Astrocyte (in vitro differentiated cells and primary cell): ENCODE data around the gene CASKIN2. TPM values are rescaled to one million over a fixed set of nuclear protein-coding genes. Genes with fewer than 3 reads are reported as not detected.

ENCODE experiments used
- DNase-seq: peaks from one replicate; pipeline ENCODE4 v3.0.0-alpha.2; 2010; ENCODE audit warnings: low read depth
- FAIRE-seq: peaks from 2 replicates; lab custom pipeline; 2011; peaks lifted over from hg19 to GRCh38; lab: Jason Lieb, UNC
- H2AFZ ChIP-seq: 2 replicates; pipeline ENCODE4 v1.6.0; 2012; ENCODE audit warnings: low read depth, low read length, inconsistent platforms
- H3K27ac ChIP-seq: 2 replicates; pipeline ENCODE4 v1.5.1; 2011; ENCODE audit warnings: low read depth, low read length, inconsistent platforms
- H3K27me3 ChIP-seq: 2 replicates; pipeline ENCODE4 v1.6.0; 2011; ENCODE audit warnings: low read length, inconsistent platforms; ENCODE audit not compliant: insufficient read depth
- H3K36me3 ChIP-seq: 2 replicates; pipeline ENCODE4 v1.5.1; 2011; ENCODE audit warnings: low read length, inconsistent platforms; ENCODE audit not compliant: insufficient read depth
- H3K4me1 ChIP-seq: 2 replicates; pipeline ENCODE4 v1.5.1; 2011; ENCODE audit warnings: low read length, inconsistent platforms; ENCODE audit not compliant: insufficient read depth
- H3K4me2 ChIP-seq: 2 replicates; pipeline ENCODE4 v1.6.0; 2012; ENCODE audit warnings: low read length, inconsistent platforms
- H3K4me3 ChIP-seq: 2 replicates; pipeline ENCODE4 v1.5.1; 2011; ENCODE audit warnings: low read depth, mild to moderate bottlenecking, low read length, inconsistent platforms; ENCODE audit not compliant: insufficient read depth
- H3K79me2 ChIP-seq: 2 replicates; pipeline ENCODE4 v1.6.0; 2012; ENCODE audit warnings: mild to moderate bottlenecking, low read length, inconsistent platforms; ENCODE audit not compliant: insufficient read depth
- H3K9ac ChIP-seq: 2 replicates; pipeline ENCODE4 v1.6.0; 2012; ENCODE audit warnings: mild to moderate bottlenecking, low read length, inconsistent platforms
- H3K9me3 ChIP-seq: 2 replicates; pipeline ENCODE4 v1.5.1; 2012; ENCODE audit warnings: low read depth, mild to moderate bottlenecking, low read length, inconsistent platforms; ENCODE audit not compliant: insufficient read depth
- H4K20me1 ChIP-seq: 2 replicates; pipeline ENCODE4 v1.6.0; 2012; ENCODE audit warnings: low read length, inconsistent platforms; ENCODE audit not compliant: insufficient read depth
- H3K27ac Mint-ChIP-seq: one replicate; pipeline ENCODE4 v1.8.0; 2021; ENCODE audit warnings: mild to moderate bottlenecking, mixed read lengths; ENCODE audit not compliant: unreplicated experiment
- H3K27me3 Mint-ChIP-seq: one replicate; pipeline ENCODE4 v1.8.0; 2021; ENCODE audit warnings: low read depth, mixed read lengths; ENCODE audit not compliant: unreplicated experiment
- H3K36me3 Mint-ChIP-seq: one replicate; pipeline ENCODE4 v1.8.0; 2021; ENCODE audit warnings: low read depth, mixed read lengths; ENCODE audit not compliant: unreplicated experiment
- H3K4me1 Mint-ChIP-seq: one replicate; pipeline ENCODE4 v1.8.0; 2021; ENCODE audit warnings: low read depth, mixed read lengths; ENCODE audit not compliant: unreplicated experiment
- H3K4me3 Mint-ChIP-seq: one replicate; pipeline ENCODE4 v1.8.0; 2021; ENCODE audit warnings: mild to moderate bottlenecking, moderate library complexity, mixed read lengths; ENCODE audit not compliant: unreplicated experiment
- H3K9me3 Mint-ChIP-seq: one replicate; pipeline ENCODE4 v1.8.0; 2021; ENCODE audit warnings: mild to moderate bottlenecking, mixed read lengths; ENCODE audit not compliant: unreplicated experiment
- CTCF ChIP-seq: IDR thresholded peaks from 2 replicates; pipeline ENCODE4 v1.5.1; 2011; ENCODE audit warnings: low read depth, mild to moderate bottlenecking, inconsistent platforms, low read length, moderate library complexity; ENCODE audit not compliant: insufficient read depth
- EZH2 ChIP-seq: IDR thresholded peaks from 2 replicates; pipeline ENCODE4 v1.6.1; 2012; ENCODE audit warnings: mild to moderate bottlenecking, low read length, inconsistent platforms; ENCODE audit not compliant: insufficient read depth
- total RNA-seq: library from RNA; stranded (reverse); gene quantifications from 2 replicates; pipeline ENCODE4 v1.2.1, GENCODE V29; 2021

CASKIN2 gene
- total RNA-seq, 1 donor from 2014 or later: 22.8 TPM

DNA sequence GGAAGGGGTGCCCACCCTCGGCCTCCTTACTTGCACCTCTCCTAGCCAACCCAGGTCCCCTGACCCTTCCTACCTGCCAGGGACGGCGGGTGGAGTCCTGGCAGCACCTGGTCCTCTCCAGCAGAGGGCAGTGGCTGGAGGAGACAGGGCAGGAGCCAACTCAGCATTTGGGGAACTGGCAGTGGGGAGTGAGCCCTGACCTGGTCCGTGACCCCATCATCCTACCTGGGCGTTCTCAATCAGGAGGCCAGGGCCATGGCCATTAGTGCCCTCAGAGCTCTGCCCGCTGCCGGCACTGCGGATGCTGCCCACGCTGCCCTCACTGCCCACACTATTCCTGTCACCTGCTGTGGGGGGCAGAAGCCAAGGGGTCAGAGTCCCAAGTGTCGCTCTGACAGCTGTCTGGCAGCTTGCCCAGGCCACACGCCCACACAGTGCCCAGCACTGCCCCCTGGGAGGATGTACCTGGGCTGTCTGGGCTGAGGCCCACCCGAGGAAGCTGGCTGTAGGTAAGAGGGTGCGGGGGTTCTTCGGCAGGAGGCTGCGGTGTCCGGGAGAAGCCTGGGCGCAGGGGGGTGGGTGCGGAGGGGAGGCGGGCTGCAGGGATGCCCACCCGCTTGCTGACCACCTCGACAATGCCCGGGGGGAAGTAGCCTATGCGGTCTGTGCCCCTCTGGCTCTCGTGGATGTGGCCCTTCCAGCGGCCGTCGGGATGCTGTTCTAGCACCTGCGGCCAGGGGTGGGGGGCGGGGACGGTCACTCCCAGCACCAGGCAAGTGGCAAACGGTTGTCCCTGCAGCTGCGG is 10.8 kb downstream of the CASKIN2 start:
- Histone ChIP-seq H3K36me3 (no peaks in the 10 kb centered on the region), H3K4me1 (peaks cover 5% of the 10 kb centered on the region), H3K27me3 (no peaks in the 10 kb centered on the region), H4K20me1 (peaks cover 18% of the 10 kb centered on the region), H3K9ac (no peak overlapping the region), H3K4me3 (no peak overlapping the region), H2AFZ (no peak overlapping the region), H3K79me2 (peaks cover 12% of the 10 kb centered on the region), H3K9me3 (no peaks in the 10 kb centered on the region), H3K27ac (no peak overlapping the region), H3K4me2 (no peak overlapping the region)
- Mint-ChIP-seq H3K27ac (no peak overlapping the region), H3K27me3 (no peaks in the 10 kb centered on the region), H3K4me1 (peaks cover 2% of the 10 kb centered on the region), H3K4me3 (no peak overlapping the region), H3K36me3 (peaks cover 7% of the 10 kb centered on the region), H3K9me3 (no peaks in the 10 kb centered on the region)
- FAIRE-seq: no peak
- no peak for DNase-seq
- peak; percentile 24 for TF ChIP-seq CTCF
- TF ChIP-seq EZH2: no peak

DNA sequence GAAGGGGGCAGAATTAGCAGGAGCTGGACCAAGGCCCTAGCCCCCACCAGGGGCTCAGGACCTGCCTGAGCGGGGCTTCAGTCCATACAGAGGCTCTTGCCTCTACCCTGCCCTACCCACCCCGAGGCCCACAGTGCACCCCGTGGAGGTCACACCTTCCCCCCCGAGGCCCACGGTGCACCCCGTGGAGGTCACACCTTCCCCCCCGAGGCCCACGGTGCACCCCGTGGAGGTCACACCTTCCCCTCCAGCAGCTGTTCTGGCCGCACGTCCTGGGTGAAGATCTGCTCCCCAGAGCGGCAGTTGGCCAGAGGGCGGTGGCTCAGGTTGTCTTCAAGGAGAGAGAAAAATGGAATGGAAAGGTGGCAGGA is 11.4 kb downstream of the CASKIN2 start:
- Mint-ChIP-seq H3K27ac (no peak overlapping the region), H3K27me3 (no peaks in the 10 kb centered on the region), H3K4me1 (peaks cover 2% of the 10 kb centered on the region), H3K4me3 (no peak overlapping the region), H3K36me3 (peaks cover 6% of the 10 kb centered on the region), H3K9me3 (no peaks in the 10 kb centered on the region)
- H3K27me3 ChIP-seq: no peaks in the 10 kb centered on the region
- H3K27ac ChIP-seq: no peak overlapping the region
- H3K4me3 ChIP-seq: no peak overlapping the region
- no peaks in the 10 kb centered on the region for H3K36me3 ChIP-seq
- DNase-seq (no peak), FAIRE-seq (no peak)
- peaks cover 8% of the 10 kb centered on the region for H3K79me2 ChIP-seq
- no peak overlapping the region for H3K9ac ChIP-seq
- no peaks in the 10 kb centered on the region for H3K9me3 ChIP-seq
- H3K4me1 ChIP-seq: peaks cover 5% of the 10 kb centered on the region
- no peak for TF ChIP-seq EZH2
- TF ChIP-seq CTCF: no peak
- no peak overlapping the region for H3K4me2 ChIP-seq
- H2AFZ ChIP-seq: no peak overlapping the region
- H4K20me1 ChIP-seq: peaks cover 12% of the 10 kb centered on the region

- no peaks in the 10 kb centered on the region for H3K36me3 ChIP-seq
- Mint-ChIP-seq H3K27ac (no peak overlapping the region), H3K4me3 (no peak overlapping the region), H3K27me3 (no peaks in the 10 kb centered on the region), H3K36me3 (peaks cover 6% of the 10 kb centered on the region), H3K9me3 (no peaks in the 10 kb centered on the region), H3K4me1 (no peaks in the 10 kb centered on the region)
- H3K9ac ChIP-seq: no peak overlapping the region
- FAIRE-seq: no peak
- H3K79me2 ChIP-seq: peaks cover 3% of the 10 kb centered on the region
- no peak overlapping the region for H3K4me3 ChIP-seq
- TF ChIP-seq CTCF (no peak), EZH2 (no peak)
- H4K20me1 ChIP-seq: peaks cover 7% of the 10 kb centered on the region
- H3K4me1 ChIP-seq: peaks cover 2% of the 10 kb centered on the region
- H3K4me2 ChIP-seq: no peak overlapping the region
- H2AFZ ChIP-seq: no peak overlapping the region
- no peak overlapping the region for H3K27ac ChIP-seq
- DNase-seq: no peak
- H3K27me3 ChIP-seq: no peaks in the 10 kb centered on the region
- H3K9me3 ChIP-seq: no peaks in the 10 kb centered on the region
Measured at GRCh38 chr17:75503337-75503950, 11.9 kb downstream of the CASKIN2 start.
